Erythroblast (primary cell): Measurements from ENCODE around the gene TEAD1.

Experiments used
- GATA1 ChIP-seq: IDR thresholded peaks from 2 replicates; pipeline ENCODE4 v1.6.1; 2011; ENCODE audit warnings: low read depth, mild to moderate bottlenecking, control low read depth, low read length, moderate library complexity
- POLR2A ChIP-seq: IDR thresholded peaks from 2 replicates; pipeline ENCODE4 v1.6.1; 2011; ENCODE audit warnings: mild to moderate bottlenecking, low read length

DNA sequence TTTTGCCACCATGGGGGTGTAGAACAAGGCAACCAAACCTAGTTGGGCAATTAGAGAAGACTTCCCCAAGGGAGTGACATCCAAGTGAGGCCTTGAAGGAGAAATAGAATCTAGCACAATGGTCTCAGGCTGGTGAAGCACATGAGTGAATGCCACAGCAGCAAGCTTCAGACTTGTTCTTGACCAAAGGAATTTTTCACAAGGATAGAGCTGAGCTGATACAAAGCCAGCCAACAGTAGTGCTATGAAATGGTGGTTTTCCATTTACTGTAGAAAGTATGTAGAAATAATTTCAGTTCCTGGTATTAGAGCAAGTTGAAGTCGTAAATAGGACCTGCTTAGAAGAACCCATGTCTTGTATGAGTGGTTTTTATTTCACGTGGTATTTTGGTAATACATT is 186.6 kb downstream of the TEAD1 start:
- TF ChIP-seq POLR2A: no peak
- TF ChIP-seq GATA1: no peak
